H1 (cell line): Measurements from ENCODE around the gene MOK. TPM values are rescaled to one million over a fixed set of nuclear protein-coding genes. Genes with fewer than 3 reads are reported as not detected.
"Not testable (repeated sequence)": the region's sequence is repeated elsewhere in the genome, so short reads cannot be mapped to it uniquely, and the experiment has no call there.

Experiments used
- CTCF ChIA-PET: fragments of 300-600 bp; sonication (Branson Sonifier 250); formaldehyde crosslinking; loops from one replicate; lab custom pipeline; 2021; ENCODE audit not compliant: partially characterized antibody; lab: Charles Lee
- POLR2A ChIA-PET: fragments of 300-600 bp; sonication (Branson Sonifier 250); formaldehyde crosslinking; loops from one replicate; lab custom pipeline; 2021; ENCODE audit warnings: inconsistent platforms; ENCODE audit not compliant: partially characterized antibody; lab: Charles Lee
- DNase-seq, 2 experiments: peaks; one replicate each; pipeline versions ENCODE4 v3.0.0 to v3.0.0-alpha.2; 2010 to 2022; ENCODE audit warnings: low spot score in 2 of 2, low read depth in 1 of 2, mixed read lengths in 1 of 2
- FAIRE-seq: peaks from 2 replicates; lab custom pipeline; 2011; peaks lifted over from hg19 to GRCh38; lab: Jason Lieb, UNC
- H2AFZ ChIP-seq: 2 replicates; pipeline ENCODE4 v1.8.1; 2012; ENCODE audit warnings: low read length, inconsistent platforms
- H2AK5ac ChIP-seq: 2 replicates; pipeline ENCODE4 v1.6.1; 2013; ENCODE audit warnings: low read depth, low read length
- H2BK120ac ChIP-seq: replicated peaks from 2 replicates; pipeline ENCODE3; 2013; ENCODE audit warnings: low read depth, low read length, inconsistent platforms
- H2BK12ac ChIP-seq: 2 replicates; pipeline ENCODE4 v1.6.1; 2013; ENCODE audit warnings: low read depth, low read length
- H2BK15ac ChIP-seq: 2 replicates; pipeline ENCODE4 v1.6.1; 2013; ENCODE audit warnings: low read length
- H2BK20ac ChIP-seq: 2 replicates; pipeline ENCODE4 v1.6.1; 2013; ENCODE audit warnings: low read length
- H2BK5ac ChIP-seq: 2 replicates; pipeline ENCODE4 v1.6.1; 2013; ENCODE audit warnings: low read depth, low read length
- H3K14ac ChIP-seq: 2 replicates; pipeline ENCODE4 v1.6.1; 2013; ENCODE audit warnings: inconsistent platforms; ENCODE audit not compliant: insufficient read length
- H3K18ac ChIP-seq: 2 replicates; pipeline ENCODE4 v1.6.1; 2013; ENCODE audit warnings: low read length; ENCODE audit errors: extremely low read depth
- H3K23ac ChIP-seq: 2 replicates; pipeline ENCODE4 v1.6.1; 2013; ENCODE audit warnings: inconsistent platforms; ENCODE audit not compliant: insufficient read length
- H3K23me2 ChIP-seq: 2 replicates; pipeline ENCODE4 v1.6.1; 2013; ENCODE audit warnings: low read depth, low read length
- H3K27ac ChIP-seq: 2 replicates; pipeline ENCODE4 v1.6.1; 2011; ENCODE audit warnings: low read depth, low read length, inconsistent platforms
- H3K27me3 ChIP-seq, 4 experiments: replicated peaks in 1 of 4; 1 replicate in 1 of 4; 2 replicates in 3 of 4; pipeline versions ENCODE4 v1.6.1 to v1.8.1; 2011 to 2013; ENCODE audit warnings: low read length in 3 of 4, mild to moderate bottlenecking in 3 of 4, inconsistent platforms in 2 of 4, mixed read lengths in 2 of 4, moderate library complexity in 1 of 4; ENCODE audit not compliant: control insufficient read depth in 3 of 4, insufficient read depth in 3 of 4; ENCODE audit errors: extremely low read depth in 1 of 4
- H3K36me3 ChIP-seq, 4 experiments: 2 replicates each; pipeline versions ENCODE4 v1.6.1 to v1.8.1; 2011 to 2013; ENCODE audit warnings: mild to moderate bottlenecking in 4 of 4, low read length in 3 of 4, moderate library complexity in 2 of 4, control low read depth in 1 of 4, inconsistent platforms in 1 of 4; ENCODE audit not compliant: insufficient read depth in 4 of 4, control insufficient read depth in 2 of 4
- H3K4ac ChIP-seq: replicated peaks from 2 replicates; pipeline ENCODE3; 2013; ENCODE audit warnings: low read length, low read depth, mixed read lengths, inconsistent platforms; ENCODE audit not compliant: insufficient read length
- H3K4me1 ChIP-seq, 4 experiments: replicated peaks in 1 of 4; 1 replicate in 1 of 4; 2 replicates in 3 of 4; pipeline versions ENCODE4 v1.6.1 to v1.8.1; 2011 to 2013; ENCODE audit warnings: low read length in 3 of 4, inconsistent platforms in 2 of 4, mixed read lengths in 1 of 4; ENCODE audit not compliant: insufficient read depth in 4 of 4, control insufficient read depth in 3 of 4
- H3K4me2 ChIP-seq, 2 experiments: 2 replicates each; pipeline versions ENCODE4 v1.6.1 to v1.8.1; 2011 to 2013; ENCODE audit warnings: low read depth in 2 of 2, low read length in 2 of 2, control low read depth in 1 of 2, inconsistent platforms in 1 of 2, mild to moderate bottlenecking in 1 of 2; ENCODE audit not compliant: insufficient read depth in 1 of 2
- H3K4me3 ChIP-seq, 4 experiments: fragments of 200-600, 300-600 bp in 1 of 4; sonication (generic), shearing (Covaris generic), sonication (Bioruptor Twin) in 1 of 4; 2 replicates each; pipeline versions ENCODE4 v1.5.1 to v1.8.1; 2011 to 2016; ENCODE audit warnings: low read length in 4 of 4, low read depth in 3 of 4, control low read depth in 2 of 4, inconsistent platforms in 2 of 4, mild to moderate bottlenecking in 2 of 4, mixed read lengths in 1 of 4, moderate library complexity in 1 of 4; ENCODE audit not compliant: insufficient read depth in 2 of 4; ENCODE audit errors: extremely low read depth in 1 of 4
- H3K56ac ChIP-seq: replicated peaks from 2 replicates; pipeline ENCODE3; 2013; ENCODE audit warnings: low read depth, mild to moderate bottlenecking, mixed read lengths, low read length, inconsistent platforms; ENCODE audit not compliant: insufficient read length
- H3K79me1 ChIP-seq: 2 replicates; pipeline ENCODE4 v1.6.1; 2013; ENCODE audit warnings: low read depth, low read length, control low read depth
- H3K79me2 ChIP-seq, 2 experiments: 2 replicates each; pipeline versions ENCODE4 v1.6.1 to v1.8.1; 2012 to 2013; ENCODE audit warnings: low read length in 2 of 2, mild to moderate bottlenecking in 2 of 2, inconsistent platforms in 1 of 2; ENCODE audit not compliant: insufficient read depth in 2 of 2, control insufficient read depth in 1 of 2
- H3K9ac ChIP-seq, 4 experiments: replicated peaks in 1 of 4; 1 replicate in 1 of 4; 2 replicates in 3 of 4; pipeline versions ENCODE4 v1.6.1 to v1.8.1; 2011 to 2013; ENCODE audit warnings: low read depth in 3 of 4, low read length in 3 of 4, control low read depth in 2 of 4, mild to moderate bottlenecking in 2 of 4, moderate library complexity in 2 of 4, inconsistent platforms in 1 of 4; ENCODE audit errors: extremely low read depth in 1 of 4
- H3K9me3 ChIP-seq, 2 experiments: 2 replicates each; pipeline versions ENCODE4 v1.6.1 to v1.8.1; 2012 to 2013; ENCODE audit warnings: mild to moderate bottlenecking in 2 of 2, moderate library complexity in 2 of 2, control low read depth in 1 of 2, inconsistent platforms in 1 of 2, low read depth in 1 of 2, low read length in 1 of 2, mixed read lengths in 1 of 2; ENCODE audit not compliant: insufficient read depth in 2 of 2
- H4K20me1 ChIP-seq, 2 experiments: replicated peaks in 1 of 2; 2 replicates each; pipeline versions ENCODE3 to v1.8.1; 2011 to 2013; ENCODE audit warnings: inconsistent platforms in 2 of 2, low read length in 2 of 2, mild to moderate bottlenecking in 1 of 2; ENCODE audit not compliant: insufficient read depth in 2 of 2, control insufficient read depth in 1 of 2
- H4K5ac ChIP-seq: 2 replicates; pipeline ENCODE4 v1.6.1; 2013; ENCODE audit warnings: low read length, low read depth, mixed read lengths, inconsistent platforms; ENCODE audit not compliant: insufficient read length
- H4K8ac ChIP-seq: 2 replicates; pipeline ENCODE4 v1.8.0; 2013; ENCODE audit warnings: mild to moderate bottlenecking, moderate library complexity, low read length, inconsistent platforms; ENCODE audit not compliant: insufficient read depth; ENCODE audit errors: extremely low read depth
- H4K91ac ChIP-seq: replicated peaks from 2 replicates; pipeline ENCODE3; 2013; ENCODE audit warnings: low read length, mixed read lengths, inconsistent platforms; ENCODE audit not compliant: insufficient read length
- SIN3A ChIP-seq, 2 experiments: IDR thresholded peaks in 1 of 2; conservative IDR thresholded peaks in 1 of 2; 2 replicates each; pipeline ENCODE4 v1.6.1; 2011 to 2012; ENCODE audit warnings: low read length in 2 of 2, improper control_type of control experiment in 1 of 2, low read depth in 1 of 2, mild to moderate bottlenecking in 1 of 2
- WGBS, 2 experiments: shearing (Covaris generic) in 1 of 2; methylation state at CpG; one replicate each; pipeline versions ENCODE4 v1.1.6 to v1.1.7; 2013 to 2015; ENCODE audit warnings: low lambda C conversion rate in 2 of 2, mixed read lengths in 2 of 2, inconsistent platforms in 1 of 2, low coverage in 1 of 2, missing lambda C conversion rate in 1 of 2; ENCODE audit not compliant: insufficient replicate concordance in 2 of 2, insufficient coverage in 1 of 2, insufficient read length in 1 of 2; ENCODE audit errors: extremely low coverage in 1 of 2, missing lambda C conversion rate in 1 of 2; 5-methylcytosine and 5-hydroxymethylcytosine counted together
- polyA plus RNA-seq, 7 experiments: library from polyadenylated mRNA; depleted of rRNA in 3 of 7; stranded (reverse) in 5 of 7; unstranded in 2 of 7; fragments of >200 nt in 5 of 7; fragments of 200-250 nt in 2 of 7; gene quantifications; 1 replicate in 5 of 7; 2 replicates in 1 of 7; 4 replicates in 1 of 7; pipeline versions ENCODE4 v1.2.1 to v1.2.3, GENCODE V29; 2011 to 2013; ENCODE audit warnings: missing spikeins in 2 of 7, mixed read lengths in 2 of 7
- total RNA-seq: library from RNA; stranded (reverse); fragmentation: NEBNext Ultra II Directional; extraction: Animal tissue kit (Norgen Biotek cat#: 25700); gene quantifications from 2 replicates; pipeline ENCODE4 v1.2.1, GENCODE V29; 2021

Gene MOK
- total and polyA plus RNA-seq, 2 of the 8 experiments (the other 6 are each of a cell fraction or from before 2014, with no cell fraction given), result 2.1 to 2.5 TPM

- TF ChIP-seq SIN3A (conservative IDR thresholded peaks at IDR 0.05 in 1 of 2, IDR thresholded peaks at IDR 0.05 in 1 of 2; ENCODE audit: low read depth in 1 of 2, low read length in 2 of 2), result no peak
These were observed 47.2 kb upstream of the MOK start (continued) for GRCh38 chr14:102352213-102352612.

DNA sequence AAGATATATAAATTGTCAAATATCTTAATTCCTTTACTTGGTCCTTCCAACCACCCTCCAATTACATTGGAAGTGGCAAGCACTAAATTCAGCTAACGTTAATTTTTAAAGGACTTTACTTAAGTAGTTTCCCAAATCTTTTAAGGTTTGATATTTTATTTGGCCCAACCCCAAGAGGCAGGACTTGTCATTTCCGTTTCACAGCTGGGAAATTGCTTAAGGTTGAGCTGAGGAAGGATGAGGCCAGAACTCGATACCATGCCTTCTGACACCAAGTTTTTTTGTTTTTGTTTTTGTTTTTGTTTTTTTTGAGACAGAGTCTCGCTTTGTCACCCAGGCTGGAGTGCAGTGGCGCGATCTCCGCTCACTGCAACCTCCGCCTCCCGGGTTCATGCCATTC lies 46.6 kb upstream of the MOK start:
- H4K91ac ChIP-seq, DNase-seq, H3K9me3 ChIP-seq, H3K79me2 ChIP-seq, H2BK15ac ChIP-seq, H4K8ac ChIP-seq, H3K23ac ChIP-seq, H3K79me1 ChIP-seq, H2BK12ac ChIP-seq, H3K9ac ChIP-seq, H2BK120ac ChIP-seq, H2AFZ ChIP-seq, H2BK5ac ChIP-seq, H3K23me2 ChIP-seq, FAIRE-seq, H3K4me2 ChIP-seq, H4K5ac ChIP-seq, H3K56ac ChIP-seq, H3K4ac ChIP-seq, H3K4me1 ChIP-seq, H4K20me1 ChIP-seq, H3K18ac ChIP-seq, H3K27me3 ChIP-seq, H3K14ac ChIP-seq, H3K4me3 ChIP-seq, H2AK5ac ChIP-seq, H2BK20ac ChIP-seq, H3K27ac ChIP-seq: not testable (repeated sequence)
- POLR2A ChIA-PET, result interaction anchor here (1.1 to 2.1 kb wide), 3 partner anchors 8 to 11 kb away, joined by 3 to 8 read pairs (median 3); partner anchors contain the start of genes CINP and TECPR2
- peaks cover 2 to 26% (median 18%) of the 10 kb centered on the region in 4 experiments; a peak in 6 of 8 replicates for H3K36me3 ChIP-seq
- 97% methylated on average over 9 of the region's 9 CpGs; no CpG with 5 or more reads in 1 of the 2 experiments for WGBS, 2 experiments
- CTCF ChIA-PET, result interaction anchor here (0.6 to 1.3 kb wide), 2 partner anchors 69 to 653 kb away, joined by 3 read pairs; no protein-coding TSS in a partner anchor
